Sigmoid colon (tissue), 4 donors: ENCODE results near the gene SORCS2.

Source experiments
- CTCF ChIP-seq, 4 experiments: fragments of 450-650 bp in 3 of 4; fragments of 200-600 bp in 1 of 4; IDR thresholded peaks; one replicate each; pipeline ENCODE4 v1.5.1; 2016 to 2019; ENCODE audit warnings: antibody characterized with exemption in 4 of 4, mild to moderate bottlenecking in 3 of 4, moderate library complexity in 2 of 4
- POLR2AphosphoS5 ChIP-seq, 4 donors: sonication (generic); formaldehyde crosslinking; IDR thresholded peaks; one replicate each; pipeline ENCODE4 v1.6.1; 2017; ENCODE audit warnings: antibody characterized with exemption in 4 of 4

DNA sequence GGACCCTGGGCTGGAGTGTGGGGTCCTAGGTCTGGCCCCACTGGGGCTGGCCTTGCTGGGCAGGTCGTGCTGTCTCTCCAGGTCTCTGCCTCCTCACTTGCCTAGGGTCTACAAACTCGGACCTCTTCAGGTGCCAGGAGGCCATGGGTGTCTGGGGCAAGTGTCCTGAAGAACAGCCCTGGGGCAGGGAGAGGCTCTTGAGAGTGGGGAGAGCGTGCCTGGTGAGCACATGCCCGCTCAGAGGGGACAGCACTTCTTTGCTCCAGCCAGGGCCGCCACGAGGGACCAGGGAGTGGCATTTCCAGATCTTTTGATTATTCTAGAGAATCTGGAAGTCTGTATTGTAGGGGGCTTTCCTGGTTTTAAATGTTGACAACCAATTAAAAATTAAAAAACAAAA, 63.7 kb downstream of the SORCS2 start:
- TF ChIP-seq CTCF (IDR thresholded peaks at IDR 0.05): no peak
- no peak for TF ChIP-seq POLR2AphosphoS5 (IDR thresholded peaks at IDR 0.05)
